Liver (tissue), 9 donors: ENCODE results near the gene LRFN5. TPM values are rescaled to one million over a fixed set of nuclear protein-coding genes. Genes with fewer than 3 reads are reported as not detected.
"Not testable (repeated sequence)": the region's sequence is repeated elsewhere in the genome, so short reads cannot be mapped to it uniquely, and the experiment has no call there.

Source experiments
- DNase-seq: peaks from one replicate; pipeline ENCODE4 v3.0.0-alpha.2; 2017; ENCODE audit warnings: low spot score
- H3K27ac ChIP-seq, 2 donors: one replicate each; pipeline ENCODE4 v1.7.0; 2013; ENCODE audit warnings: inconsistent platforms in 2 of 2, low read length in 2 of 2, control low read depth in 1 of 2, low read depth in 1 of 2, mild to moderate bottlenecking in 1 of 2
- H3K27me3 ChIP-seq, 4 donors: one replicate each; pipeline versions ENCODE4 v1.6.1 to v1.7.0; 2013; ENCODE audit warnings: low read length in 3 of 4, inconsistent platforms in 1 of 4, mild to moderate bottlenecking in 1 of 4, moderate library complexity in 1 of 4; ENCODE audit not compliant: control insufficient read depth in 4 of 4, insufficient read depth in 4 of 4
- H3K36me3 ChIP-seq, 4 donors: one replicate each; pipeline versions ENCODE4 v1.6.1 to v1.7.0; 2013; ENCODE audit warnings: low read length in 3 of 4, mild to moderate bottlenecking in 3 of 4, low read depth in 1 of 4, moderate library complexity in 1 of 4; ENCODE audit not compliant: control insufficient read depth in 4 of 4, insufficient read depth in 3 of 4
- H3K4me1 ChIP-seq, 4 donors: one replicate each; pipeline versions ENCODE4 v1.6.1 to v1.7.0; 2013; ENCODE audit warnings: low read length in 3 of 4, mild to moderate bottlenecking in 3 of 4, moderate library complexity in 1 of 4; ENCODE audit not compliant: control insufficient read depth in 4 of 4, insufficient read depth in 4 of 4
- H3K4me3 ChIP-seq, 3 donors: one replicate each; pipeline versions ENCODE4 v1.6.1 to v1.7.0; 2013; ENCODE audit warnings: low read length in 3 of 3, control low read depth in 1 of 3, low read depth in 1 of 3, mild to moderate bottlenecking in 1 of 3
- H3K9ac ChIP-seq, 2 donors: one replicate each; pipeline ENCODE4 v1.7.0; 2013; ENCODE audit warnings: low read length in 2 of 2, mild to moderate bottlenecking in 2 of 2, moderate library complexity in 2 of 2, control low read depth in 1 of 2, low read depth in 1 of 2
- H3K9me3 ChIP-seq, 4 donors: one replicate each; pipeline versions ENCODE4 v1.6.1 to v1.7.0; 2013; ENCODE audit warnings: low read length in 3 of 4; ENCODE audit not compliant: control insufficient read depth in 4 of 4
- ATF3 ChIP-seq: IDR thresholded peaks from 2 replicates; pipeline ENCODE4 v1.6.1; 2016; ENCODE audit warnings: antibody characterized with exemption
- EGR1 ChIP-seq, 2 donors: IDR thresholded peaks; 2 replicates each; pipeline ENCODE4 v1.6.1; 2016 to 2018; ENCODE audit warnings: antibody characterized with exemption in 2 of 2, low read depth in 2 of 2
- FOXA2 ChIP-seq: IDR thresholded peaks from 2 replicates; pipeline ENCODE4 v1.6.1; 2016; ENCODE audit warnings: antibody characterized with exemption
- GABPA ChIP-seq, 2 donors: IDR thresholded peaks in 1 of 2; conservative IDR thresholded peaks in 1 of 2; 2 replicates each; pipeline ENCODE4 v1.6.1; 2016; ENCODE audit warnings: antibody characterized with exemption in 2 of 2, mild to moderate bottlenecking in 1 of 2, moderate library complexity in 1 of 2
- JUND ChIP-seq, 2 donors: IDR thresholded peaks; 2 replicates each; pipeline ENCODE4 v1.6.1; 2016; ENCODE audit warnings: antibody characterized with exemption in 2 of 2
- RAD21 ChIP-seq, 2 donors: IDR thresholded peaks; 2 replicates each; pipeline ENCODE4 v1.6.1; 2016; ENCODE audit warnings: antibody characterized with exemption in 2 of 2, mild to moderate bottlenecking in 2 of 2
- RXRA ChIP-seq, 2 donors: IDR thresholded peaks; 2 replicates each; pipeline ENCODE4 v1.6.1; 2017 to 2018; ENCODE audit warnings: antibody characterized with exemption in 2 of 2, mild to moderate bottlenecking in 1 of 2
- TAF1 ChIP-seq: conservative IDR thresholded peaks from 2 replicates; pipeline ENCODE4 v1.6.1; 2016; ENCODE audit warnings: antibody characterized with exemption, mild to moderate bottlenecking
- YY1 ChIP-seq: IDR thresholded peaks from 2 replicates; pipeline ENCODE4 v1.6.1; 2016; ENCODE audit warnings: antibody characterized with exemption, mild to moderate bottlenecking
- ZBTB33 ChIP-seq: IDR thresholded peaks from 2 replicates; pipeline ENCODE4 v1.6.1; 2016; ENCODE audit warnings: antibody characterized with exemption
- WGBS: extraction: QIAGEN DNeasy Blood & Tissue Kit; methylation state at CpG from one replicate; pipeline ENCODE4 v1.1.7; 2013; 5-methylcytosine and 5-hydroxymethylcytosine counted together
- polyA plus RNA-seq, 2 donors: library from polyadenylated mRNA; stranded (reverse) in 1 of 2; unstranded in 1 of 2; fragments of 200-250 nt in 1 of 2; fragments of >200 nt in 1 of 2; fragmentation: Nextera tagmentation in 1 of 2; extraction: Ambion mirVana in 1 of 2; gene quantifications; one replicate each; pipeline versions ENCODE4 v1.2.1 to v1.2.3, GENCODE V29; 2013 to 2015
- total RNA-seq, 2 donors: library from RNA; depleted of rRNA; stranded (reverse); fragments of >200 nt; gene quantifications; one replicate each; pipeline ENCODE4 v1.2.3, GENCODE V29; 2014
- TF ChIP-seq, protein P1 (sequence below): IDR thresholded peaks from 2 replicates; pipeline ENCODE4 v1.6.1; 2016; ENCODE audit warnings: antibody characterized with exemption, mild to moderate bottlenecking
- TF ChIP-seq, protein P2 (sequence below): IDR thresholded peaks from 2 replicates; pipeline ENCODE4 v1.6.1; 2016; ENCODE audit warnings: antibody characterized with exemption
- TF ChIP-seq, protein P3 (sequence below): fragments of 150-350 bp; IDR thresholded peaks from 2 replicates; pipeline ENCODE4 v1.5.1; 2017; ENCODE audit warnings: improper control_type of control experiment, low read depth, low read length; ENCODE audit not compliant: missing input control
- donor health status: healthy.
- donor health status: healthy.
- donor health status: healthy.
- donor health status: healthy.
- donor health status: healthy.

The LRFN5 gene
- total and polyA plus RNA-seq, 4 donors, result 0.07 to 0.23 (median 0.08) TPM; not detected in 1

DNA sequence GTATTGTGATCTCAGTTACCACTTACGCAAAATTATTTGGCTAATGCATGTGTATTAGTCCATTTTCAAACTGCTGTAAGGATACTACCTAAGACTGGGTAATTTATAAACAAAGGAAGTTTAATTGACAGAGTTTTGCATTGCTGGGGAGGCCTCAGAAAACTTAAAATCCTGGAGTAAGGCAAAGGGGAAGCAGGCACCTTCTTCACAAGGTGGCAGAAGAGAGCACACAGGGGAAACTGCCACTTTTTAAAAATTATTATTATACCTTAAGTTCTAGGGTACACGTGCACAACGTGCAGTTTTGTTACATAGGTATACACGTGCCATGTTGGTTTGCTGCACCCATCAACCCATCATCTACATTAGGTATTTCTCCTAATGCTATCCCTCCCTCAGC is 143.9 kb downstream of the LRFN5 start:
- not testable (repeated sequence) for H3K27me3 ChIP-seq, H3K9ac ChIP-seq, DNase-seq, H3K36me3 ChIP-seq, H3K9me3 ChIP-seq, H3K4me3 ChIP-seq, H3K4me1 ChIP-seq, H3K27ac ChIP-seq
- WGBS, result 74% methylated on average over 4 of the region's 4 CpGs

- TF ChIP-seq TAF1 (no peak), FOXA2 (no peak), GABPA (IDR thresholded peaks at IDR 0.05 in 1 of 2, conservative IDR thresholded peaks at IDR 0.05 in 1 of 2) (no peak), ZBTB33 (no peak), JUND (IDR thresholded peaks at IDR 0.05) (no peak), YY1 (no peak), RAD21 (IDR thresholded peaks at IDR 0.05) (no peak), RXRA (IDR thresholded peaks at IDR 0.05) (no peak)
- no peak overlapping the region for H3K27ac ChIP-seq
- no peaks in the 10 kb centered on the region for H3K36me3 ChIP-seq
- H3K4me3 ChIP-seq, result no peak overlapping the region
- H3K9ac ChIP-seq, result no peak overlapping the region
- no peaks in the 10 kb centered on the region for H3K4me1 ChIP-seq
- H3K27me3 ChIP-seq, result no peaks in the 10 kb centered on the region
- H3K9me3 ChIP-seq, result no peaks in the 10 kb centered on the region
- 90% methylated on average over 1 of the region's 1 CpG for WGBS
- DNase-seq, result no peak
Observed at GRCh38 chr14:41758011-41758665, 151.5 kb downstream of the LRFN5 start.

DNA sequence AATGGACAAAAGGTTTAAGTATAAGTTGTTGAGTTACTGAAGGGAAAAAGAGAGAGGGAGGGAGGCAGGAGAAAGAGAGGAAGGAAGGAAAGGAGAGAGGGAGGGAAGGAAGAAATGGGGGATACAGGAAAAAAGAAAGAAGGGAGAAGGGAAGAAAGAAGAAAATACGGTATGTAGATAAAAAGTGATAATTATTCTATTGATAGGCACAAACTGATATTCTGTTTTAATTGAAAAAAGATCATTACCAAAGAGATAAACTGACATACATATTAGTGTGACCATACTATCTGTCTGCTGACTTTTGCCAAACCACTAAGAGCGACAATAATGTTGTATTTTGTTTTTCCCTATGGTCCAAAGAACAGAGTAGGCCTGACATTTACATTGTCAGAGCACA is 154.5 kb downstream of the LRFN5 start:
- H3K27ac ChIP-seq, result no peak overlapping the region
- WGBS, result 80% methylated on average over 2 of the region's 2 CpGs
- no peak overlapping the region for H3K4me3 ChIP-seq
- no peaks in the 10 kb centered on the region for H3K9me3 ChIP-seq
- H3K4me1 ChIP-seq, result no peaks in the 10 kb centered on the region
- DNase-seq, result no peak
- no peak for TF ChIP-seq ATF3
- no peak for TF ChIP-seq EGR1 (IDR thresholded peaks at IDR 0.05; ENCODE audit: low read depth in 2 of 2)
- TF ChIP-seq ZBTB33, result no peak
- TF ChIP-seq RAD21 (IDR thresholded peaks at IDR 0.05), result no peak
- TF ChIP-seq, protein P1, sequence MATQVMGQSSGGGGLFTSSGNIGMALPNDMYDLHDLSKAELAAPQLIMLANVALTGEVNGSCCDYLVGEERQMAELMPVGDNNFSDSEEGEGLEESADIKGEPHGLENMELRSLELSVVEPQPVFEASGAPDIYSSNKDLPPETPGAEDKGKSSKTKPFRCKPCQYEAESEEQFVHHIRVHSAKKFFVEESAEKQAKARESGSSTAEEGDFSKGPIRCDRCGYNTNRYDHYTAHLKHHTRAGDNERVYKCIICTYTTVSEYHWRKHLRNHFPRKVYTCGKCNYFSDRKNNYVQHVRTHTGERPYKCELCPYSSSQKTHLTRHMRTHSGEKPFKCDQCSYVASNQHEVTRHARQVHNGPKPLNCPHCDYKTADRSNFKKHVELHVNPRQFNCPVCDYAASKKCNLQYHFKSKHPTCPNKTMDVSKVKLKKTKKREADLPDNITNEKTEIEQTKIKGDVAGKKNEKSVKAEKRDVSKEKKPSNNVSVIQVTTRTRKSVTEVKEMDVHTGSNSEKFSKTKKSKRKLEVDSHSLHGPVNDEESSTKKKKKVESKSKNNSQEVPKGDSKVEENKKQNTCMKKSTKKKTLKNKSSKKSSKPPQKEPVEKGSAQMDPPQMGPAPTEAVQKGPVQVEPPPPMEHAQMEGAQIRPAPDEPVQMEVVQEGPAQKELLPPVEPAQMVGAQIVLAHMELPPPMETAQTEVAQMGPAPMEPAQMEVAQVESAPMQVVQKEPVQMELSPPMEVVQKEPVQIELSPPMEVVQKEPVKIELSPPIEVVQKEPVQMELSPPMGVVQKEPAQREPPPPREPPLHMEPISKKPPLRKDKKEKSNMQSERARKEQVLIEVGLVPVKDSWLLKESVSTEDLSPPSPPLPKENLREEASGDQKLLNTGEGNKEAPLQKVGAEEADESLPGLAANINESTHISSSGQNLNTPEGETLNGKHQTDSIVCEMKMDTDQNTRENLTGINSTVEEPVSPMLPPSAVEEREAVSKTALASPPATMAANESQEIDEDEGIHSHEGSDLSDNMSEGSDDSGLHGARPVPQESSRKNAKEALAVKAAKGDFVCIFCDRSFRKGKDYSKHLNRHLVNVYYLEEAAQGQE, result no peak
- TF ChIP-seq, protein P2, sequence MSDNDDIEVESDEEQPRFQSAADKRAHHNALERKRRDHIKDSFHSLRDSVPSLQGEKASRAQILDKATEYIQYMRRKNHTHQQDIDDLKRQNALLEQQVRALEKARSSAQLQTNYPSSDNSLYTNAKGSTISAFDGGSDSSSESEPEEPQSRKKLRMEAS, result no peak
- TF ChIP-seq, protein P3, sequence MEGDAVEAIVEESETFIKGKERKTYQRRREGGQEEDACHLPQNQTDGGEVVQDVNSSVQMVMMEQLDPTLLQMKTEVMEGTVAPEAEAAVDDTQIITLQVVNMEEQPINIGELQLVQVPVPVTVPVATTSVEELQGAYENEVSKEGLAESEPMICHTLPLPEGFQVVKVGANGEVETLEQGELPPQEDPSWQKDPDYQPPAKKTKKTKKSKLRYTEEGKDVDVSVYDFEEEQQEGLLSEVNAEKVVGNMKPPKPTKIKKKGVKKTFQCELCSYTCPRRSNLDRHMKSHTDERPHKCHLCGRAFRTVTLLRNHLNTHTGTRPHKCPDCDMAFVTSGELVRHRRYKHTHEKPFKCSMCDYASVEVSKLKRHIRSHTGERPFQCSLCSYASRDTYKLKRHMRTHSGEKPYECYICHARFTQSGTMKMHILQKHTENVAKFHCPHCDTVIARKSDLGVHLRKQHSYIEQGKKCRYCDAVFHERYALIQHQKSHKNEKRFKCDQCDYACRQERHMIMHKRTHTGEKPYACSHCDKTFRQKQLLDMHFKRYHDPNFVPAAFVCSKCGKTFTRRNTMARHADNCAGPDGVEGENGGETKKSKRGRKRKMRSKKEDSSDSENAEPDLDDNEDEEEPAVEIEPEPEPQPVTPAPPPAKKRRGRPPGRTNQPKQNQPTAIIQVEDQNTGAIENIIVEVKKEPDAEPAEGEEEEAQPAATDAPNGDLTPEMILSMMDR, result no peak
- H3K27me3 ChIP-seq, result no peaks in the 10 kb centered on the region
- H3K36me3 ChIP-seq, result no peaks in the 10 kb centered on the region
- H3K9ac ChIP-seq, result no peak overlapping the region
